Amygdala (tissue), 56 donors: ENCODE data around the gene TUBAL3.

ENCODE experiments used
- DNase-seq, 56 donors: peaks; one replicate each; lab custom pipeline; 2025; lab: John Stamatoyannopoulos, UW

The TUBAL3 gene

DNA sequence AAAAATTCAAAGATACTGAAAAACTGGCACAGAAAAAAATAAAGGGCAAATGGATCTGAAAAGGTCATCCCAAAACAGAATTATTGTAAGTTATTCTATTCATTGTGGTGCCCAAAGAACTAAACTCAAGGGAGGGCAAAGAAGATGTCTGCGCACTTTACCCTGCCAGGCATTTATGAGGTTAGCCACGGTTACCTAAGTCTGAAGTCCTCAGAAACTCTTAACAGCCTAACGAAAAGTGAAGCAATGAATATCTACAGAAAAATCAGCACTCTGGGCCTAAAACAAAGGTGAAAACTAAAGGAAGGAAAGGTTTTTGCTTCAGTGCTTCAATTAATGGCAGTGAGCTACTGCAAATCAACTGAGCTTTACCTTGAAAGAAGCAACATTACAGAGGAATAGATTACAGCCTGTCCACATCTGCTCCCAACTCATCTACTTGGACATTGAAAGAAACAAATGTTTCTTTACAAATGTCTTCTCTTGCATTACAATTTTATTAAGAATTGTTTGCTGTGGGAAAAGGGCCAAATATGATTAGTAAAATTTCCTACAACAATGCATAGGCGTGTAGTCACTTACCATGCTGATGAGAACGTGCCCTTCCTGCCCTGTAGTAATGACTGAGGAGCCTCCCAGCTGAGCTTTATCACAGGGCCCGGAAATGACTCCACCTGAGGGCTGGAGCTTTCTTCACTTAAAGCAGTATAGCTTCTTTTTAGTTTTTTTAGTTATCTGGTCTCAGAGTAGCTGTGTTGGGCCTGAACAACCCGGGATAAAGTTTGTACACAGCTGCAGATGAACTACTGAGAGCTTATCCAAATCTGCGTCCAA, at the start of gene TUBAL3:
Gene TUBAL3, minus strand, starts transcription at position 621 of the 834 bp plus-strand sequence. Its CDS starts 36 bp downstream, at position 585.
- no peak for DNase-seq

DNA sequence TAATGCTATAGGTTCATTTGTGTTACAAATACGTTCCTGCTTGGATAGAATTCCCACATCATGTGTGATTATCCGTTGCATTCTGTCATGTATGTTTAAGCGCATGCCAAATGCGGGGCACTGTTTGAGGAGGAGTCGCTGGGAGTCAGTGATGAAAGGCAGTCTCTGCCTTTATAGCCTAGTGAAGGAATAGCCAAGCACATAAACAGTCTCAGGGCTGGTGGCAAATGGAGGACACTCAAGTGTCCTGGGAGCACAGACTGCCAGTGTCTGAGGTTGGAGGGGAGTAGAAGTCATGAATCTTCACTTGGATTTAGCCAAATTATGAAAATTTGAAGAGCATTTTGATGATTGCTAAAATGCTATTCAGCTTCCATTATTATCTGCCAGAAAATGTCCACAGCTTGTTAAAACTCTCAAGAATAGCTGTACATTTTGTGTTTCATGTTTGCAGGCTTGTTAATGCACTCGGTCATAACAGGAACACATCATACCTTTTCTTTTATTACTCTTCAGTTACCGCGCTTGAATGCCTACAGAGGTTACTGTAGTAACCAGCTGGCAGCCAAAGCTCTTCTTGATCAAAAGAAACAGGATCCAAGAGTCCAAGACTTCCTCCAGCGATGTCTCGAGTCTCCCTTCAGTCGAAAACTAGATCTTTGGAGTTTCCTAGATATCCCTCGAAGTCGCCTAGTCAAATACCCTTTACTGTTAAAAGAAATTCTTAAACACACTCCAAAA, 49.3 kb upstream of the TUBAL3 start:
- no peak for DNase-seq

DNA sequence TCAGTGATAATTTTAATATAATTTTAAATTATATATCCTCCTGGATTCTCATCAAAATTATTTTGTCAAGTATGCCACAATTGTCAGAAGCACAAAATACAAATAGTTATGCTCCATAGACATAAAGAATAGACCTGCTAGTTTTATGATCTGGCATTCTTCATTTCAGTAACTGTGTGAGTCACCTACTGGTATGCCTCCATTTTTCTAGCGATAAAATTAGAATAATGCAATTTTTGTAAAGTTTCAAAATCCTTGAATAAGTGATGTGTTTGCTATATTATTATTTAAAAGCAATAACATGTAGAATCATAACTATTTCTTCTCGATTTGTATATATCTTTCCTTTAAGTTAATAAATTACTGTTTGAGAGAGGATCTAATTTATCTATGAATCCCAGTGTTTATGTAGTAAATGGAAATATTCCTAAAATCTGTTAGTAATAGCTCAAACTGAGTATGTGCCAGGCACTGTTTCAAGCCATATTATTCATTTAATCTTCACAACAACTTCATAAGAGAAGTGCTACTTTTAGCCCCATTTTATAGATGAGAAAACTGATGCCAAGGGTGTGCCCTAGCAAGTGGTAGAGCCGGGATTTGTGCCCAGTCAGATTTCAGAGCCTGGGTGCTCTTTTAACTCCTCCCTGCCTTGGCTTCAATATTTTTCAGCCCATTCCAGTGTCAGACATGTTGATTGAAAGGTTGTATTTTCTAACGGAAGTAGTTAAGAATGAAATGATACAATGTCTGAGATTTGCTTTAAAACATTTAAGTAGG, 46.2 kb upstream of the TUBAL3 start:
- no peak for DNase-seq

DNA sequence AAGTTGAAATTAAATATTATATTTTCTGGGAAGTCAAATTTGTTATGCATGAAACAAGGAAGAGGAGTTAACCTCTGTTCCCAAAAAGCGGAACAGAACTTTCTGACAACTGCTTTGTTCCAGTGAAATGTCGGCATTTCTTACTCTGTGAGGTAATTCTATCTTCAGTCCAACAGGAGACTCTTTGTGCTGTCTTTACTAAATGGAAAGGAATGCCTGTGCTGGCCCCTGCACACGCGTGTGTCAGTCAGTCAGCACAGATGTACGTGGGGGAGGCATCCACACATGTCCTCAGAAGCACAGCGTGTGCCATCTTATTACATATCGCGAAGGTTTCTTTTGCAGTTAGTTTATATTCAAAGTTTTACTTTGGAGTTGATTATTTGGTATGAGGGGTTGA, 45.2 kb upstream of the TUBAL3 start:
- no peak for DNase-seq

DNA sequence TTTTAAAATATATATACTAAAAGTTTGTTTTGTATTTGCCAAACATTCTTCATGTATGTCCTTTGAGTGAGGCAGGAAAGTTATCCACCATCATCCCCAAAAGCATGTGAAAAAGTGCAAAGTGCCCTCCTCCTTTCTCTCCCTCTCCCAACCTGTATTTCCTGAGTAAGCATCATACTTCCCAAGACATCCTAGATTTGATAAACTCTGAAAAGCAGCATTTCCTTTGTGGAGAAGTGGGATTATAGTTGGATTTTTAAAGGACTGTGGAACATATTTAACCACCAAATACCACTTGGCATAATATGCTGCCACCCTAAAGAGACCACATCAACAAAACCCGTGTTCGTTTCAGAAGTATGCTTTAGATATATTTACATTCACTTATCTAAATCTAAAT, 44.6 kb upstream of the TUBAL3 start:
- no peak for DNase-seq

DNA sequence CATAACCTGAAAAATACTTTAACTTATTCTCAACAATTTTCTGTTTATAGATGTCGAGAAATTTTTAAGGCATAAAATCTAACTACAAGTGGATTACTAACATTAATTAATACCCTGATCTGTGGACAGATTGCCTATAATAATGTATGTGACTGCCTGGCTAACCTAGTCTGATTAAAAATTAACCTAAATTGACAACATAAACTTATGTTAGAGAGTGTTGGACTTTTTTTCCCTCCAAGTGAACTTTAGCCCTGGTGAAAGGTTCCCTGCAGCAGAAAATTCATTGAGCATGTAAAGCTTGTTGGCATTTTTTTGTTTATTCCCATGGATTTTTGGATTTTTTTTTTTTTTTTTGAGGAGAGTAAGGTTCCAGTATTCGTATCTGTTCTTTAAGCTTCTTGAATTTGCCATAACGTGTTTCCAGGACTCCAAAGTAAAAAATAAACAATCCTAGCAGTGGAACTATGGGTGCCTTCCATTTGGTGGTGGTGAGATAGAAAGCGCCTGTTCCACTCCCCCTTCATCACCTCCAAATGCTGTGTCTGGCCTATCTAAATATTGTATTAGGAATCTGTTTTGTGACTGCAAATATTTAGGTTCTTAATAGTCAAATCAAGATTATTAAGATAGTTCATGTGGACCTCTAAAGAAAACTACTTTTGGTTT, 43.8 kb upstream of the TUBAL3 start:
- DNase-seq: no peak

DNA sequence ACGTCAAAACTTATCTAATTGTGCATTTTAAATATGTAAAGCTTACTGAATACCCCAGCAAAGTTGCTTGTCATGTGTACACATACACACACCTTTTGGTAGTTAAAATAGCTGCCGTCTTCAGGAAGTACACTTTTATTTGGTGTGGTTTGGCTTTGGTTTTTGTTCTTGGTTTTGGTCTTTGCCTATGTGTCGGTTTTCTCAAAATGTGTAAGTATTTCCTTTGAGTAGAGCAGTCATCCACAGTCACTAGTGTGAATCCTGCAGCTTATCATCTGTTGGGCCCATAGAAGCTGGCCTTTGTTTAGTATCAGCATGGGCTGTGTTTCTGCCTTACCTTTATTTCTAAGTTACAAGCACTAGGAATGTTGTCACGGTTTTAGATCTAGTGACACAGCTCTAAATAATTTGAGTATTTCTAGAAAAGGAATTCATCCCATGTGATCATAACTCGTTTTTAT, 43.0 kb upstream of the TUBAL3 start:
- DNase-seq: no peak

DNA sequence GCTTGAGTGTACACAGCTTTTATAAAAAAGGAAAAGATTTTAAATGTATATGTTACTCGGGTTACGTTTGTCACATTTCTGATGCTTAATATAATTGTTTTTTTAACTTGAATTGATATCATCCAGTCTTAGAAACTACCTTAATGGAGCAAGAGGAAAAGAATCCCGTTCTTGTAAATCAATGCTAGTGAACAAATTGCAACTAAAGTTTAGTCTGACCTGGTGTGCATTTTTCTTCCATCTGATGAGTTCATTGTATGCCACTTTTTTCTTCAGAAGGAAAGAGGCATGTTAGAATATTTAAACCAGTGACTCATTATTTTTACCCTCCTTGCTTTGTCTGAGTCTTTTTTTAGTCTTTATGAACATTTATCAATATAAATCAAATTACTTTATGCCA, 42.4 kb upstream of the TUBAL3 start:
- no peak for DNase-seq

DNA sequence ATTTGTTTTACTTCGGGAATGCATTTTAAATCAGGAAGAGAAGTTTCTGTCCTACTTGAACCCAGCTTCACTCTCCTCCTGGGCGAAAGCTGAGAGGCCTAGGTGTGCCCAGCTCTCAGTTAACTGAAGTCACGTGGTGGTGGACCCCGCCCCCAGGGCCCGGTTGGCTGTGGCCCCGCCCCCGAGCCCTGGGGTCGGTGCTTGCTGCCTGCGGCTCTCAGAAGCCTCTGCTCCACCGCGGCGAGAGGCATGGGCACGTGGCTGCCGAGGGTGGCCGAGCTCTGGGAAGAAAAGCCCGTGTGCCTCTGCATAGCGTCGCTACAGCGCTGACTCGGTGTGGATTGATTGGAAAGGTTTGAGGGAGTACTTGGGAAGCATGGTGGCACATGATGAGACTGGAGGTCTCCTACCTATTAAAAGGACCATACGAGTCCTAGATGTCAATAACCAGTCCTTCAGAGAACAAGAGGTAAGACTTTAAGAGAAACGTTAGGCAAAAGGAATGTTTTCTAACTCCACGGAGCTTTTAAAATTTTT, 41.8 kb upstream of the TUBAL3 start:
- DNase-seq: peak in 35 of 56 donors; percentile 3 to 67 (median 28)

DNA sequence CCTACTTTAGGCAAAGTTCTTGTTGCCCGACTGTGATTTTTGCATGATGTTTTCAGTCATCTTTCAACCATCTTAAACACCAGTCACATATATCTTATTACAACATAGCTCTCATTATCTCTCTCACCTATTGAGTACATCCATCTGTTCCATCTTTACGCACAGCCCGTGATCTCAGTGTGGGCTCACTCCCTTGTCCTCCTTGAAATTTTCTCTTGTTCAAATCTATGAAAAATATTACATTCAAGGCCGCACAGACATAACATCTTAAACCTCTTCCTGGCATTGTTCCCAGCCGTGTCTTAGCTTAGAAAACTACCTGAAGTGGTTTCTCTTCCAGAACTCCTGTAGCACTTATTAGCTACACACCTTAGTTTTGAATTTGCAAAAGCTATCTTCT, 40.4 kb upstream of the TUBAL3 start:
- no peak for DNase-seq

DNA sequence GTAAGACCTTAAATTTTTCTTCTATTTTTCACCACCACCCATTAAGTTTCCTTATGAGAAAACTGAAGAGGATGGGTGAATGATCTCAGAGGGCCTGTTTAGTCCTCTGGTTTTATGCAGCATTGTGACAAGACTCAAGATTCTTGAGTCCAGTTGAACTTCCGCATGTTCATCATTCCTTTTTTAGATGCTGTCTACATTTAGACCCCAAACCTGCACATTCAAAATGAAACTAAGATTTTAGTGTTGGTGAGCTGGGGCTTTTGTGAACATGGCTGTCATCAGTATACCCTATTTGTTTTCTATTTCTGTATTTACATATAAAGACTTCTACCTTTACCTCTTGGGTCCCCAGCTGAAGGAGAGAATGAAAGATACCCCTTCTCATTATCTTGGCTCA, 38.8 kb upstream of the TUBAL3 start:
- DNase-seq: no peak

DNA sequence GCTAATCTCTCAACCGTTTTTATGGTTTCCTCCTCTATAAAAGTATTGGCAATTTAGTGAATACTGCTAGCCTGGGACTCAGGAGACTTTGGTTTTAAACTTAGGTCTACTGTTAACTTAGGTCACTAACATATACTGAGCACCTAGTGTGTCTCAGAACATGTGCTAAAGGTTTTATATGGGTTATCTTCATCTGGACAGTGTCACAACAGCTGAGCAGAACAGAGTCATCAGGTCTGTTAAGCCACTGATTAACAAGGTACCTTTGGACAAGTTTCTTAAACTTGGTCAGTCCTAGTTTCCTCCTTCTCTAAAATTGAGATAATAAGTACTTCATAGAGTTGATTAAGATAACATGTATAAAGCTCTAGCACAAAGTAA, 38.4 kb upstream of the TUBAL3 start:
- DNase-seq: no peak

DNA sequence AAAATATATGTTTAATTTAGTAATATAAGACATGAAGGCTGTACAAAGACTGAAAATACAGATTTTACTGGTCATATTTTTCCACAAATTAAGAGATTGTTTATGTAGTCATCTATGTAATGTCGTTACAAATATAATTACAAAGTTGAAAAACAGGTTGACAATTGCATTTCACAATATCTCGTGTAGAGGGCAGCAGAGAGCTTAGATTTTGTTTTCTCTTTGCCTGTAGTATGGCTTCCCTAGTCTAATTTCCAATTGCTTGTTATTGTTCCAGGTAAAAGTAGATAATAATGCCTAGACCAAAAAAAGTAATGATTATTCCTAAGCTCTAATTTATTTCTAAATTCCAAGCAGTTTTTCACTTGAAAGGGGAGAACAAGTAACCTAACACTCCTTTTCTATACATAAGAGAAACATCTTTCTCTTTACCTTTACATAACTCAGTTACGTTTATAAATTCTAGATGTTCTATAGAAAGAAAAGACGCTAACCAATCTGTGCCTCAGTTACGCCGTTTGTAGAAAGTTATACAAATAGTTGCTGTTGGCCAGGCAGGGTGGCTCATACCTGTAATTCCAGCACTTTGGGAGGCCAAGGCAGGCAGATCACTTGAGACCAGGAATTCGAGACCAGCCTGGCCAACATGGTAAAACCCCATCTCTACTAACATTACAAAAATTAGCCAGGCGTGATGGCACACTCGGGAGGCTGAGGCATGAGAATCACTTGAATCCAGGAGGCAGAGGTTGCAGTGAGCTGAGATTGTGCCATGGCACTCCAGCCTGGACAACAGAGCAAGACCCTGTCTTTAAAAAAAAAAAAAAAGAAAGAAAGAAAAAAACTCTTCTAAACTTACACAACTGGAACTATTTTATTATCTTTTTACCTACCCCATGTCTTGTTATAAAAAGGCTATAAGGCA, 37.7 kb upstream of the TUBAL3 start:
- peak in 2 of 56 donors; percentile 24 to 40 for DNase-seq

DNA sequence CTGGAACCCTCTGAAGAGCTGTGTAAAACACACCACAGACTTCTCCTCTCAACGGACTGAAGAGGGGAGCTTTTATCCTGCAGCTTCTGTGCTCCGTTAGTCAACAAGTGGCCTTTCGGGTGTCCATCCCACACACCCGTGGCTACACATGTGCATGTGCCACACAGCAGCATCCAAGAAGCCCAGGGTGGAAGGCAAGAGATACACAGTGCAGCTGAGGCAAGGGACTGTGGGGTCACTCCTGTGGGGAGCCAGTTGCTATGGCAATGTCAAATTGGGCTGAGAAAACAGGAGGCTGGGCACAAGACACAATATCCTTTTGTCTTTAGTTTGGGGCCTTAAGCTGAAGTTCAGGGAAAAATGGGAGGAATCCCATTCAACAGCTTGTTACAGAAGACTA, 36.5 kb upstream of the TUBAL3 start:
- no peak for DNase-seq

DNA sequence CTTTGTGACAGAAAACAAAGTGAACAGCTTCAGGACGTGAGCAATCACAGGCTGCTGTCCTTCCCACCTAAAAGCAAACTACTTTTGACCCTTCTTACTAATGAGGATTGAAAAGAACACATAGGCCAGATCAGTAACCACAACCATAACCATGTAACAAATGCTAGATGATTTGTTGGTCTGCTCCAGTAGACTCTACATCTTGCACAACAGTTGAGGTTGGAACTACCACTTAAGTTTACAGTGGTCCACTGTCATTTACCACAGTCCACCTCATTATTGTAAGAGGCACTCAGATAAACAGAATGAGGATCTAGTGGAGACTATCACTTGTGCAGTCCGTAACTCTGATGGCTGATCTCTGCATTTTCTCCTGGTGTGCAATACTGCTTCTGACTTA, 35.6 kb upstream of the TUBAL3 start:
- no peak for DNase-seq

DNA sequence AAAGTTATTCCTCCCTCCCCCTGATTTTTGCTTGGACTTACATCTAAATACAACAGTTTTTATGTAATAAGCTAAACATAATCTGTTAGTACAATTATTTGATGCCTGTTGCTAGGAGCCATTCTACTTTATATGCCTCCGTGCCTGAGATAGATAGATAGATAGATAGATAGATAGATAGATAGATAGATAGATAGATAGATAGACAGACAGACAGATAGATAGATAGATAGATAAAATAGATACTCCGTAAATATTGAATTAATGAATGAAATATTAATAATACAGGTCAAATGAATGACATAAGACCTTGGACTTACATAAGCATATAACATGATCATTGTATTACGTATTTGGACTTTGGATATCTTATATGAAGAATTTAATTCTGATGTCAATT, 30.7 kb upstream of the TUBAL3 start:
- no peak for DNase-seq

DNA sequence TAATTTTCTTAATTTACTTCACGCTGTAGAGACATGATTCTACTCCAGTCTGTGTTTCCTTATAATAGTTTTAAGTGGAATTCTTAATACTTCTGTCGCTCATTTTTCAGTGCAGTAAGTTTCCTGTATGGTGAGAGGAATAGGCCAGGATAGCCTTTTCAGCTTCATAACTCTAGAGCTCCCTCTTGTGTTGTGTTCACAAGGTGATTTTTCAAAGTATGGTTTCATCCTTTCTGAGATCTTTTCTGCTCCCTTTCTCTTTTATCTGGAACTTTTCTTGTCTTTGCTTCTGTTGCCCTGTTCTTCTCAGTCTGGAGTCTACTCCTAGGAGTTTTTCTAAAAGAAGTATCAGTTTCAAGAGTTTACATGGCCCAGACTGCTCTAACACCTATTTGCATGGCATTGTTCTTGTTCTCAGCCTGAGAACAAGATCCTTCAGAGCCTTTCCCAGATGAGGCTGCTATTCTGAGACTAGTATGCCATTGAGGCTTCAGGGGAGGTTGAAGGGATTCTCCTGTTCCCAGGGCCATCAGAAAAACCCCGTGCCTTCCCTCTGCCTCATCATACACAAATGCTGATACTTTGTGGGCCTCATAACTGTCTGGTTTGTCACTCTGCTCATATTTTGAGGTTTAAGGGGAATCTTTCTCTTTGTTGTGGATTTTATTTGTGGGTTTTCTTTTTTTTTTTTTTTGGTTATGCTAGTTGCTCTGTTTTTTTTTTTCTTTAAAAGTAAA, 29.6 kb upstream of the TUBAL3 start:
- peak in 1 of 56 donors; percentile 39 for DNase-seq

DNA sequence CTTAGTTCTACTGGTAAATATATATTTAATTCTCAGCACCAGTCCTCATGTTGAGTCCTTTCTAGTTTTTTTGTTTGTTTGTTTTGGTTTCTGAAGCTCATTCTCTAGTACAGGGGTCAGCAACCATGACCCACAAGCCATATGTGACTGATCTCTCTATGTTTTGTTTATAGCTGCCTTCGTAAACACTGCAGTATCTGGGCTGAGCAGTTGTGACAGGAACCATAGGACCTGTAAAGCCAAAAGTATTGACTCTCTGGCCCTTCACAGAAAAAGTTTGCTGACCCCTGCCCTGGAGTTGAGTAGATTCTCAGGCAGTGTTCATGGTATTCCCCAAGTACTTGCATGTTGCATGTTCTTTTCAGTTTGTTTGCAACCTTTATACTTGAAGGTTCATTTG, 28.6 kb upstream of the TUBAL3 start:
- no peak for DNase-seq
